HG03565 (cell line): ENCODE data around the gene UBL4A.

ENCODE experiments used
- ATAC-seq: cut with Tn5 transposase; IDR thresholded peaks from one replicate; pipeline ENCODE4 v1.9.1; 2021; ENCODE audit warnings: mild to moderate bottlenecking, moderate library complexity; ENCODE audit not compliant: unreplicated experiment

The UBL4A gene

DNA sequence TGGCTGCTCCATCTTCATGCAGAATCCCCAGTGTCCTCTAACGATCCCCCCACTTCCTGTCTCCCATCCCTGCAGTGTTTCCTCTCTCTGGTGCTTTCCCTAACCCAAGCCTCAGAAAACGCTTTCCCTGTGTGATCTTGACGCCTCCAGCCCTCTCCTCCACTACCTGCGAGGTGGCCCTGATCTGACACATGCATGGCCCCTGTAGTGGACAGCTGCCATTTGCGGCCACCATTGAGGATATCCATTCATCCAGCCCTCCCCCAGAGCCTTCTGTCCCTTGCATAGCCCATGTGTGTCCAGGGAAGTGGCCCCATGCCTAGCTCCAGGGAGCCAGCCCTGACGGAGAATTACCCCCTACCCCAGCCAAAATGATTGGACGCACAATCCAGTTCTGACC lies 3.1 kb downstream of the UBL4A start:
- no peak for ATAC-seq

DNA sequence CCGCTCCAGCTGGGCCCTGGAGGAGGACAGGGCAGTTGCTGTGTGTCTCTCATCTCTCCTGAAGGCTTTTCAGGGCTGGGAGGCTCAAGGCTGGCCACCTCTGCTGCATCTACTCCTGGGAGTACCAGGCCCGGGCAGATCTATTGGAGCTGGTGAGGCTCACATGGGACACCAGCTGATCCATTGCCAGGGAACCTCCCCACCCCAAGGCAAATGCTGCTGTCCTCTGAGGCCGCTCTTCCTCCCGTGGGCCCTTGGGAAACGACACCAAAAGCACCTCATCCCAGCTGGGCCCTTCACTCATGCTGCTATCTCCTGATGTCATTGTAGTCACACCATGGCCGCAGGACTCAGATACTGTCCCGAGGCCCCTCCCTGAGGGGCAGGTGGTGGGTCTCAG lies 3.6 kb downstream of the UBL4A start:
- ATAC-seq: no peak

DNA sequence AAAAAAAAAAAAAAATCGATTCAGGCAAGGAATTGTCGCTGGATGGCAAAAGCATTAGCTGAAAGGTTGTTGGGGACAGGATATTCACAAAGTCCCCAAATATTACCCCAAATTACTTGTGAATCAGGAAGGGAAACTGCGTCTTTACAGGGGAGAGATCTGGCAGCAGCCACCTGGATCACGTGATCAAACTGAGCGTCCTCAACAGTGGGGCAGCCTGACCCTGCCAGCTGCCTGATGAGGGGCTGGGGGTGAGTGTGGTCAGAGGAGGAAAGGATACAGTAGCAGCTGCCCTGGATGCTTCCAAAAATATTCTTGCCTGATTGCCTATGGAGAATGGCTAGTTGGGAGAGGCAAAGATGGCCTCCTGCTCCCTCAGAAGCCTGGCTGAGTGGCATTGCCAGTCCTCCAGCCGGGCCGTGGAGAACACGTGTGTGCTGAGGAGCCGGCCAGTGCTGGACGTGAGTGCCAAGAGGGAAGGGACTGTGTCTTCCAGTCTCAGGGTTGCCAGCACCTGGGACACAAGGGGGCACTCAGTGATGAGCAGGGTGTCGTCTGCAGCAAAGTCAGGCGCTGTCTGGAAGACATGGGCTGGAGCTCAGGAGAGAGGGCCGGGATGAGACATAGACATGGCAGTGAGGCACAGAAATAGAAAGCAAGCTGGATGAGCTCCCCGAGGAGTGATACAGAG lies 4.4 kb downstream of the UBL4A start:
- ATAC-seq: no peak

DNA sequence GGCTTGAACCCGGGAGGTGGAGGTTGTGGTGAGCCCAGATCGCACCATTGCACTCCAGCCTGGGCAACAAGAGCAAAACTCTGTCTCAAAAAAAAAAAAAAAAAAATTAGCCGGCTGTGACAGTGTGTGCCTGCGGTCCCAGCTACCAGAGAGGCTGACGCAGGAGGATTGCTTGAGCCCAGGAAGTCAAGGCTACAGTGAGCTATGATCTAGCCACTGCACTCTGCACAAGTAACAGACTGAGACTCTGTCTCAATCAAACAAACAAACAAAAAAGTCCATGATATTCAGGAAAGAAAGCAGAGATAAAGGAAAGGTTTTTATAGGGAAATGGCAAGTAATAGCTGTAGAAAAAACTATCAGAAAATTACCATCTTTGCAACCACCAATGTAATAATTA lies 5.2 kb downstream of the UBL4A start:
- ATAC-seq: no peak

DNA sequence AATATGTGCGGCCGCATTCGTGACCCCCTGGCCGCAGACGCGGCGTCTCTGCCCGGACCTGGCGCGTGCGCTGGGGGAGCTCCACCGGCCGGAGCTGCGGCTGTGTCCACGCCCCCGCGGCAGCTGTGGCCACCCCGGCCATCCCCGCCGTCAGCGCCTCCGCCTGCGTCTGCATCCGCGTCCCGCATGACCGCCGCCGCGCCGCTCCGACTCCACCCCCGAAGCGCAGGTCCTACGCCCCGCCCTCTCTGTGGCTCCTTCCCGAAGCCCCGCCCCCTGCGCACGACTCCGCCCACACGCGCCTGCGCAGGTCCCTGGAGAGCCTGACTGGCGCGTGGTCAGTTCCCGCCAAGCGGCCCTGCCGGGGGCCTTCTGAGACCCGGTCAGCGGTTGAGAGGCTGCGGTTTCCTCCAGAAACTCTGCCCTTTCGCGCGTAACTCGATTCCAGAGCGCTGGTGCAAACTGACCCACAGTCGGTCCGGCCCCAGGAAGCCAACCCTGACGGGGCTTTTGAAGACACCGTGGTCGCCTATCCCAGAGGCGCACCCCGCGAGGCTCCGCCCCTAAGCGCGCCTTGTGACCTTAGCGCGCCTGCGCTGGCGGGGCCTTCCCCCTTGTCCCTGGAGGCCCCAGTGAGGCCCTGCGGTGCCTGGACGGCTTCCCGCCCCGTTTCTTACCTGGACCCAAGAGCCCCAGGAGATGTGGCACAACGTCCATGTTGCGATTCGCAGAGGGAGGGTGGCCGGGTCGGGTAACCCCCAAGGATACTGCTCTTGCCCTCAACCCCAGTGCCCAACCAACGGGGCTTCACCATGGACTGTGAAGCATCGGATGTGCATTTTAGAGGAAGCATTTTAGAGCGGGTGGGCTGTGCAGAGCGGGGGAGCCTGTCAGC lies 7.4 kb downstream of the UBL4A start, which contains the start of gene LAGE3:
Gene LAGE3, minus strand, starts transcription at position 554 of the 895 bp plus-strand sequence. Its CDS starts 366 bp downstream, at position 188.
- ATAC-seq: peak; percentile 77

DNA sequence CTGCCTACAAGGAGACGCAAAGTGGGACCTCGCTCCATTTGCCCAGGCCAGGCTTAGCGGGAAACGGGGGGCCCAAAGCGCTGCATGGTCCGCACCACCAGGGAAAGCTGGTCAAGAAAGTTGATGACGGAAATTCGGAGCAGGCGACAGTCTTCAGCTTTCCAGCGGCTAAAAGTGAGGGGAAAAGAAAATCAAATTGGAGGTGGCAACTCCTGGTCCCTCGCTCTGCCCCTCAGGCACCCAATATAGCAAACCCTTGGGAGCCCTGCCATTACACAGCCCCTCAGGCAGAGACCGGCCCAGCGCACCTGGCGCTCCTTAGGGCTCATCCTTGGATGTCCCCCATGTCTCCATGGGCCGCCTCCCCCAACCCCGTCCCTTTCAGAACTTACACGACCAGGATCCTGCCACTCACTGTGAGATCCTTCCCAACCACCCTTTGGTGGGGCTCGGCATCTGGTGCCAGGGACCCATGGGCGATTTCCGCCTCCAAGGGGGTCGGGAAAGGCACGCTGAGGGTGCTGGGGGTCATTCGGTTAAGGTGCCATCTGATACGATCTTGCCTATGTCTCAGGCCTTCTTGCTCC lies 8.4 kb downstream of the UBL4A start:
- ATAC-seq: no peak

DNA sequence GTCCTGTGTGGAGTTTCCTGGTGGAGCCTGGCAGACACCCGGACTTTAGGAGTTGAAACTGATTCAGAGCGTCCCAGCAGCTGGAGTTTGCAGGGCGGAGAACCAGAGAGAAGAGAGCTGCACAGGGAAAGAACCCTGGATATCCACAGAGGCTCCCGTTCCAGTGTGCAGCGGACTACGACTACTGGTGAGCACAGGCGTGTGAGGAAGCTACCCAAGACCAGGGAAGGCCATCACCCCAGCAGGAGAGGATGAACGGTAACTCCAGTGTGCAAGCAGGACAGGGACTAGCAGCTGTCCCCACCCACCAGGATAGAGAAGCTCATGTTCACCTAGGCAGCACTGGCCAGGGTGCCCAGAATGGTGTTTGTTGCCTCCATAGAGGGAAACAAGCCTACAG lies 9.6 kb downstream of the UBL4A start:
- ATAC-seq: no peak

DNA sequence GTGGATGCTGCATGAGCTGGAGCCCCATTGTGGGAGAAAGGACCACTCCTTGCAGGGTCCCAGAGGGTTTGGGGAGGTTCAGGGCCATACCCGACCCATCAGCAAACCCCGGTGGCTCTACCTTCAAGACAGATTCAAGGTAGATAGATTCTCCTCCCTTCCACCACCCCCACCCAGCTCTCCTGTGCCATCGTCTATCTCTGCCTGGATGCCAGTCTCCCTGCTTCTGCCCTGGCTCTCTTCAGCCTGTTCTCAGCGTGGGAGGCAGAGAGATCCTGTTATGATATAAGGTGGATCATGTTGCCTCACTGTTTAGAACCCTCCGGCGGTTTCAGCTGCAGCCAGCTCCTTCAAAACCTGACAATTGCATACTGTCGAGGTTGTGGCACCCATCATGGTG lies 12.7 kb downstream of the UBL4A start:
- no peak for ATAC-seq

DNA sequence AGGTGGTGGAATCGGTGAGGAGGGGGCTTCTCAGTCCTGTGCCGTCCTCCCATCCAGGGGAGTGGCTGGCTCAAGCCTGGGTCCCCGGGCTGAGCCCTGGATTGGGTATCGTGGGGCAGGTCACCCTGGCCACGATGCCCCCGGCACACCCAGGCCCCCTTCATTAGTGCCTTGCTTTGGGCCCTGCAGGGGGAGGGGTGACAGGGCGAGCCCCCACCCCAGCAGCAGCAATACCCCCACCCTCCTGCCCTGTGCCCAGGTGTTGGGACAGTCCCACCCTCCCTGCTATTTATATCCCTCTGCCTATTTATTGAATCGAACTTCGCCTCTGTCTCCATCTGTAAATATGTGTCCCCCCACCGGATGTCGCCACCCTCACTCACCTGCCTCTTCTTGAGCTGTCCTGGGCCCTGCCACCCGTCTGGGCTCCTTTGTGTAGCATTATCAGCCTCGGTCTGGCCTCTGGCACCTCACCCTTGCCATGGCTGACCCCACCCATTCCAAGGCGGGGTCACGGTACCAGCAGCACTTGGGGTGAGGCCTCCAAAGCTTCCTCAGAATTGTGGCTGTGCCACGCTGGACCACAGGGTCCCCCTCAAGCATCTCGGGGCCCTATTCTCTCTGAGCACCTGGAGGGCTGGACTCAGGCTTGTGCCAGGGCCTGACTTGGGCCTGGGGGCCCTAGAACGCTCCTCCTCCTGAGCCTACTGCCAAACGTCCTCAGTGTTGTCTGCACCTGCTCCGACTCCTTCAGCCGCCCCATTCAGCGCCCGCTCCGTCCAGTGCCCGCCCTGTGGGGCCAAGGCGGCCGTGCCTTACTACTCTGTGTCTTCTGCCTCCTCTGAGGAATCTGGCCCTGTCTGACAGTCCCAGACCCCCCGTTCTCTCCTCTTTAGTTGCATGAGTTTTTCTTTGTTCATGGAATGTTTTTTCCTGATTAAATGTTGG lies 13.5 kb downstream of the UBL4A start:
- ATAC-seq: no peak

DNA sequence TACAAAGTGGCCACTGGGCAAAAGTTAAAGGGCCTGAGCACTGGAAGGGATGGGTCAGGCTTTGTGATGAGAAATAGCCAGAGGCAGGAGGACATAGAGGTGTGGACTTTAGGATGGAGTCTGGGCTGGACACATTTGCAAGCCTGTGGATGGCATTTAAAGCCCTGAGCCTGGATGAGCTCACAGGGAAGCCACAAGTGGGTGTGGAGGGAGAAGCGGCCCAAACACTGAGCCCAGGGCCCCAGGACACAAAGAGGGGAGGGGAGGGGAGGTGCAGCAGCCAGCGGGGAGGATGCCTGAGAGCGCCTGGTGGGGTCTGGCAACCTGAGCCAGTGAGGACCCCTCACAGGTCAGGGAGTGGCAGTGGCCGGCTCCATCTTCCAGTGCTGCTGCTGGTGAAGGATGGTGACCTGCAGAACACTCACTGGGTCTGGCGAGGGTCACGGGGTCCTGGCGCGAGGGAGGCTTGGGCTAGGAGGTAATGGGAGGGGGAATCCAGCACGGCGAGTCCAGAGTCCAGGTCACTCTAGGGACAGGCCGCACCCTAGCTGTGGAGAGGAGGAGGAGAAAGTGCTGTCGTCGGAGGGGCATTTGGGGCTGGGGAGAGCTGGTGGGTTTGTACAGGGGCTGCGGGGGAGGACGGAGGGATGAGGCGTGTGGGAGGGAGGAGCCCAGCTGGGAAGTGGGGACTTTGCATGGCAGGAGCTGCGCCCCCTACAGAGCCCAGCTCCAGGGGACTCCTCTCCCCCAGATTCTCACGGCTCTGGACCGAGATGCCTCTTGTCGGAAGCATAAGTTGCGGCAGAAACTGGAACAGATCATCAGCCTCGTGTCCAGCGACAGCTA lies 14.4 kb downstream of the UBL4A start:
- ATAC-seq: no peak

DNA sequence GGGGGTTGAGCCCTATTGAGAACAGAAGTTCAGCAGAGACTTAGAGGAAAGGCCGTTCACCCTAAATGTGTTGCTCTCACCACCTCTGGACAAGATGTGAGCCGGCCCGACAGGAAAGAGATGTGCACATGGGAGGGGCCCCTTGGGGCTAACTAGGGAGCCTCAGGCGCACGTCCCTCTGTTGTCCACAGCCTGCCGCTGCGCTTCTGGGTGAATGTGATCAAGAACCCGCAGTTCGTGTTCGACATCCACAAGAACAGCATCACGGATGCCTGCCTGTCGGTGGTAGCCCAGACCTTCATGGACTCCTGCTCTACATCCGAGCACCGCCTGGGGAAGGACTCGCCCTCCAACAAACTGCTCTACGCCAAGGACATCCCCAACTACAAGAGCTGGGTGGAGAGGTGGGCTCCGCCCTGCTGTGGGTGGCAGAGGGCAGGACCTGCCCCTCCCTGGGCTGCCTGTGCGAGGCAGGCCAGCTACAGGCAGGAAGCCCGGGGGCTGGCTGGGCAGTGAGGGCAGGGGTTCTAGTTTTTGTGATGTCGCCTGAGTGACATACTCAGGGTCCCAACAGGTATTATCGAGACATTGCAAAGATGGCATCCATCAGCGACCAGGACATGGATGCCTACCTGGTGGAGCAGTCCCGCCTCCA lies 15.4 kb downstream of the UBL4A start:
- ATAC-seq: no peak

DNA sequence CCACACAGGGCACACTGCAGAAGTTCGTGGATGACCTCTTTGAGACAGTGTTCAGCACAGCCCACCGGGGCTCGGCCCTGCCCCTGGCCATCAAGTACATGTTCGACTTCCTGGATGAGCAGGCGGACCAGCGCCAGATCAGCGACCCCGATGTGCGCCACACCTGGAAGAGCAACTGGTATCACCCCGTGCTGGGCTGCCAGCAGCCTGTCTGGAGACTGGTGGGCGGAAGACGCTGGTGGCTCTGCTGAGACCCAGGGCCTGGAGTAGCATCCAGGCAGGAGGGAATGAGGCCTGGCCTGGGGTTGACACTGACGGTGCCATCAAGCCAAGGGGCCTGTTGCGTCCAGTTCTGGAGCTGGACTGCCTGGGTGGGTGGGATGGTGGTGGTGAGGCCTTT lies 16.0 kb downstream of the UBL4A start:
- ATAC-seq: no peak

DNA sequence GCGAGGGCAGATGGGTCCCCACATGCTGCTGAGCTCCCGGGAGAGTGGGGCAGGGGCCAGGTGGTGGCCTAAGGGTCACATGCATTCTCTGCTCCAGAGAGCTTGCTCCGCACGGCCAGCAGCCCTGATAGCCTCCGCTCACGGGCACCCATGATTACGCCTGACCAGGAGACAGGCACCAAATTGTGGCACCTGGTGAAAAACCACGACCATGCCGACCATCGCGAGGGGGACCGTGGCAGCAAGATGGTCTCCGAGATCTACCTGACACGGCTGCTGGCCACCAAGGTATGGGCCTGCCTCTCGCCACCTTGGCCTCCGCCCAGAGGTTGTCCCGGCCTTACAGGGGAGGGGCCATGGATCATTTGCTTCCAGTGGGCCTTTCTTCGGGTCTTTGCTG lies 16.5 kb downstream of the UBL4A start:
- ATAC-seq: no peak

DNA sequence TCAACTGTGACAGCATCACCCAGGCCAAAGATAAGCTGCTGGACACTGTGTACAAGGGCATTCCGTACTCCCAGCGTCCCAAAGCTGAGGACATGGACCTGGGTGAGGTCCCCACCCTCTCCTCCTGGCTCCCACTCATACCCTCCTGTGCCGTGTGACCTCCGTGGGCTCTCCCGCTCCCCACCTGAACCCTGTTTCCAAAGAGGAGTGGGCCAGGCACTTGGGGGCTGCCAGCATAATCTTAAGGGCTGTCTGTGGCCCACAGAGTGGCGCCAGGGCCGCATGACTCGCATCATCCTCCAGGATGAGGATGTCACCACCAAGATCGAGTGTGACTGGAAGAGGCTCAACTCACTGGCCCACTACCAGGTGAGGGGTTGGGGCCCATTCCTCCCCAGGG lies 17.3 kb downstream of the UBL4A start:
- no peak for ATAC-seq

DNA sequence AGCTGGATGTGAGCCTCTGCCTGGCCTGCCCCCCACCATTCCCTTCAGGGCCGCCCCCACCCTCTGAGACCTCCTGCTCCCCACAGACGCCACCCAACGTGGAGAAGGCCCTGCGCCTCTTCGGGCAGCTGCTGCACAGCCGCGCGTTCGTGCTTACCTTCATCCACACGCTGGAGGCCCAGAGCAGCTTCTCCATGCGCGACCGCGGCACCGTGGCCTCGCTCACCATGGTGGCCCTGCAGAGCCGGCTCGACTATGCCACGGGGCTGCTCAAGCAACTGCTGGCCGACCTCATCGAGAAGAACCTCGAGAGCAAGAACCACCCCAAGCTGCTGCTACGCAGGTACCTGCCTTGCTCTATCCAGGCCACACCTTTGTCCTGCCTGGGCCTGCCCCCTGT lies 18.2 kb downstream of the UBL4A start:
- no peak for ATAC-seq

DNA sequence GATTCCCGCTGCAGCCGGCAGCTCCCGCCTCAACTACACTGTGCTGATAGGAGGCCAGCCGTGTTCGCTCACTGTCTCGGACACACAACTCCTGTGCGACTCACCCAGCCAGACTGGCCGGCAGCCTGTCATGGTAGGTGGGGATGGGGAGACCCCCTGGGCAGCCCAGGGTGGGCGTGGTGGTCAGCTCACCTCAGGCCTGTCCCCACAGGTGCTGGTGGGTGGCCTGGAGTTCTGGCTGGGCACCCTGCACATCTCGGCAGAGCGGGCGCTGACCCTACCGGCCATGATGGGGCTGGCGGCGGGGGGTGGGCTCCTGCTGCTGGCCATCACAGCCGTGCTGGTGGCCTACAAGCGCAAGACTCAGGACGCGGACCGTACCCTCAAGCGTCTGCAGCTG lies 18.9 kb downstream of the UBL4A start:
- ATAC-seq: no peak

DNA sequence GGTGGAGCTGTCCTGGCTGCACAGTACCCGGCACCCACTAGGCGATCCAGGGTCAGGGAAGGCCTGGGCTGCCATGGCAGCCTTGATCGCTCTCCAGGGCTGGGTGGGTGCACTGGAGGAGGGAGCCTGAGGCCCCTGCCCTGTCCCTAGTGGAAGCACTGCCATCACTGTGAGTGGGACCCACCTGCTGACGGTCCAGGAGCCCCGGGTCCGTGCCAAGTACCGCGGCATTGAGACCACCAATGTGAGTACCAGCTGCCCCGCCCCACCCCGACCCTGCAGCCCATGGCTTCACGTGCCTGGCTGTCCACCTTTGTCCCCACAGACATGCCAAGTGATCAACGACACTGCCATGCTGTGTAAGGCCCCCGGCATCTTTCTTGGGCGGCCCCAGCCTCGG lies 19.5 kb downstream of the UBL4A start:
- no peak for ATAC-seq

DNA sequence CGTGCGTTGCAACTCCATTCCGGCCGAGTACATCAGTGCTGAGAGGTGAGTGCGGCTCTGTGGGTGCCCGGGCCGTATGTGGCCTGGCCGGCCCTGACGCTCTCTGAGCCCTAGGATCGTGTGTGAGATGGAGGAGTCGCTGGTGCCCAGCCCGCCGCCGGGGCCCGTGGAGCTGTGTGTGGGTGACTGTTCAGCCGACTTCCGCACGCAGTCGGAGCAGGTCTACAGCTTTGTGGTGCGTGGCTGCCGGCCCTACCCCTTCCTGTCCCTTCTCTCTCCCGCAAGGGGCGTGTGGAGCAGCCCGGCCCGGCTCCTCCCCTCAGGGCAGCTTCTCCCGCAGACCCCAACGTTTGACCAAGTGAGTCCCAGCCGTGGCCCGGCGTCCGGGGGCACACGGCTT lies 20.4 kb downstream of the UBL4A start:
- ATAC-seq: no peak

DNA sequence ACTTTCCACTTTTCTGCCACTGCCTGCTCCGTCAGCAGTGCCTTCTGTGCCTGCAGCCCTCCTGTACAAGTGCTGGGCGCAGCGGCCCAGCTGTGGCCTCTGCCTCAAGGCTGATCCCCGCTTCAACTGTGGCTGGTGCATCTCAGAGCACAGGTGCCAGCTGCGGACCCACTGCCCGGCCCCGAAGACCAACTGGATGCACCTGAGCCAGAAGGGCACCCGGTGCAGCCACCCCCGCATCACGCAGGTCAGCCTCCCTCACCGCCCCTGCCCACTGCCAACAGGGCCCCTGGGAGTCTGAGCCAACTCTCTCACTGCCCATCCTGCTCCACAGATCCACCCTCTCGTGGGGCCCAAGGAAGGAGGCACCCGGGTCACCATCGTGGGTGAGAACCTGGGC lies 20.8 kb downstream of the UBL4A start:
- no peak for ATAC-seq
